NOMO-1 (cell line): ENCODE data around the gene MPP1.

ENCODE experiments used
- DNase-seq, 2 experiments: peaks; one replicate each; lab custom pipeline; 2025; ENCODE audit not compliant: unreplicated experiment in 2 of 2; lab: John Stamatoyannopoulos, UW

MPP1 gene

DNA sequence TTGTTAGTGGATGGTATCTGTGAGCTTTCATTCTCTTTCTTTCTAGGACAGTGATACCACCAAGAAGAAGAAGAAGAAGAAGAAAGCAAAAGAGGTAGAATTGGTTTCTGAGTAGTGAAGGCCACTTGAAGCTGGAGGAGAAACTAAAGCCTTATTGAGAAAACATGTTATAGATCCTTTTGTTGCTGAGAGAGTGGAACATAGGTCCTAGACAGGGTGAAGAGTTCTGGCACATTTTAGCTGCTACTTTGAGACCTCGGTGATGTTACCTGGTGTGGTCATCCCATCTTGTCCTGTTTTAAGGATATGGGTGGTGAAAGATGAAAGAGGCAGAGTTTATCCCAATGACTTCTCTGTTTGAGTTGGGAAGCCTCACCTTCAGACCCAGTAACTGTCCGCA is 28.5 kb downstream of the MPP1 start:
- DNase-seq = no peak

DNA sequence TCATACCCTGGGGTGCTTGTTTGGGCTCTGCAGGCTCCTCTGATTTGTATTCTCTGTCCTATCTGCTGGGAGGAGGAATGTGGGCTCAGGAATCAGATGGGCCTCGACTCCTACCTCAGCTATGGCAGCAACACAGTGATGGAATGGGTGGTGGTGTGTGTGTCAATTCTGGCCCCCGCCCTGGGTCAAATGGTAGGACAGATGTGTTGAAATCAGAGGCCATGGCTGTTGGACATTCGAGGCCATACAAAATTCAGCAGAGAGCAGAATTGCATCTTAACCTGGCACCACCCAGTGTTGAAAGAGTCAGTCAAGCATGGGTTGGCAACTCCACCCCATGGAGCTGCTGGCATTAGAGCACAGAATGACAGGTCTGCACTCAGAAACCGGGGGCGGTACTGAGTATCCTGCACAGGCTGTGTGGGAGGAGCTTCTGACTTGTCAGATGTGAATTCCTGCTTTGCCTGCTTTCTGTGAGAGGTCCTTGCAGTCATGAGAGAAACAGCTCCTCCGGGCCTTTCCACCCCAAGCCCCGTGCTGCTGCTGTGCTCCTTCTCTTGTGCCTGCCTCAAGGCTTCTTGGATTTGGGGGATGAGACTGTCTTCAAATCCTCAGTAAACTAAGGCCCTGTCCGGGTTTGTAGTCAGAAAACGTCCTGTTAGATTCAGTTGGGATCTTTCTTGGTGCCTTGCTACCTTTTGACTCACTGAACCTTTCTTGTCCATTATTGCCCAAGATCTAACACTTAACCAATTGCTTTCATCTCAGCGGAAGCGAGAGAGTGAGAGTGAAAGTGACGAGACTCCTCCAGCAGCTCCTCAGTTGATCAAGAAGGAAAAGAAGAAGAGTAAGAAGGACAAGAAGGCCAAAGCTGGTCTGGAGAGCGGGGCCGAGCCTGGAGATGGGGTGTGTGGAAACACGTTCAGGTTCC is 29.6 kb downstream of the MPP1 start:
- DNase-seq = no peak

DNA sequence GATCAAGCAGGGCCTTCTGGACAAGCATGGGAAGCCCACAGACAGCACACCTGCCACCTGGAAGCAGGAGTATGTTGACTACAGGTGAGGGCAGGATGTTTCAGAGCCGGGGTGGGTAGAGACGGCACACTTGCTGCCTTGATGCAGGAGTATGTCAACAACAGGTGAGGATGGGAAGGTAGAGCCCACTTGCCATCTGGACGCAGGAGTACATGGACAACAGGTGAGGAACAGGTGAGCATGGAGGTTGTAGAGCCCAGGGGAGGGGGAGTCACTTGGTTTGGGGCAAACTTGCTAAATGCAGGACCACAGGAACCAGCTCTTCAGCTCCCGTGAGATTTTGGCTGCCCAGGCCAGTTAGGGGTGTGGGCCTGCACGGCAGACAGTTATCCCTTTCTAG is 30.7 kb downstream of the MPP1 start:
- DNase-seq = no peak

DNA sequence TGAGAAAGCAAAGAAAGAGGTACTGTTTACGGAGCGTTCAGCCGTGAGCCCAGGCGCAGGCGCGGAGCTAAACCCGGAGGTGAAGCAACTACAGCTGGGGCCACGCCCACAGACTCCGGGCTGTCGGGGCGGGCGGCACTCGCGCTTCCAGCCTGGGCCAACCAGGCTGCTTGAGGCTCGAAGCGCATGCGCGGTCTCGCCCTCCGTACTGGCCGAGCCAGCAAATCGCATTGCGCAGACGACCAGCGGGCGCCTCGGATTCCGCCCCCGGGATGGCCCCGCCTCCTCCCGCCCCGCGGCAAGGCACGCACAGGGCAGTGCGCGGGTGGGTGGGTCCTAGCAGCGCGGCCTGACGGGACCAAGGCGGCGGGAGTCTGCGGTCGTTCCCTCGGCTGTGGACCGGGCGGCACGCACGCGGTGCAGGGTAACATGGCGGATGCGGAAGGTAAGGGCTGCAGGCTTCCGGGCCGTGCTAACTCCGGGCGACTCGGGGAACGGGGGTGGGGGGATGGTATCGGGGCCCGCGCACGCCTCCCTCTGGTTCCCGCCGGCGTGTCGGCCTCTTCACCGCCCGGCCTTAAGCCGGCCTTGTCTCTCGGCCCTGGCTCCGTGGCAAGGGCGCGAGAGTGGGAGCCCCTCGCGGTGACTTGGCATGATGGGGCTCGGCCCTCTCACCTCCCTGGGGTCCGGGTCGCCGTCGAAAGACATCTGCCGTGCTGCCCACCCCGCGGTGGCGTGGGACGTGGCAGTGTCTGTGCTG is 42.6 kb downstream of the MPP1 start, which contains the start of gene DKC1:
TSS of gene DKC1 (plus strand) at position 328 of the 760 bp plus-strand sequence. CDS start at position 430, 102 bp downstream.
- peak; percentile 84 to 94 for DNase-seq

DNA sequence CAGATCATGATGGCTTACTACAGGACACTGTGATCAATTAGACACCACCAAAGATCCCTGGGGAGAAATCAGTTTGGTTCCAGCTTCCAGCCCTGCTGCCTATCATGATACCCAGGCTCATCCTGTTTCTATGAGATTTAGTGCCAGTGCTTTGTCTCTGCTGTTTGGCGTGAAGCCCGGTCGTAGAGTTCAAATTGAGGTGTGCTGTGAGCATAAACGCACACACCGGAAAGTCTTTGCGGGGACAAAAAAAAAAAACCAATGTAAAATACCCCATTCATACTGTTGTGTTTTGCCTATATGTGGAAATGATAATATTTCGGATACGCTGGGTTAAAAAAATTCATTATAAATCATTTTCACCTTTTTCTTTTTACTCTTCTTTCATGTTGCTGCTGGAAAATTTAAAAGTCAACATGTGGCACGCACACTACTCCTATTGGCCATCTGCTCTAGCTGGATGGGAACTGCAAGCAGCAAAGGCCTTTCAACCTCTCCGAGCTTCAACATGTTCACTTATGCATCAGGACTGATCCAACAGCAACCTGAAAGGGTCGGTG is 43.2 kb downstream of the MPP1 start:
- DNase-seq = no peak

DNA sequence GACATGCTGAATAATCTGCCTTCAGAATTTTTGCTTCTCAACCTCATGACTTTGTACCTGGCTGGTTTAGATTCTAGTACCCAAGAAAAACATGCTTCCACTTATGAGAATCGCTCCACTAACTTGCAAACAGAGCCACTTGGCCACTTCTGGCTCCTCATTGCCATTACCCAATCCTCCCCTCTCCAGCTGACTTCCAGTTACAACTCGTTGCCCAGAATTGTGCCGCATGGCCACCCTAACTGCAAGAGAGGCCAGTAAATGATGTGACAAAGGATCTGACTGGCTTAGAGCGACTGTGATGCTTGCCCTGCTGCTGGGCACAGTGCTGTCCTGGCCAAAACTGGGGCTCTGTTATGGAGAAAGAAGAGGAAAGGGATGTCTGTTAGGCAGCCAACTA is 46.6 kb downstream of the MPP1 start:
- DNase-seq = no peak

DNA sequence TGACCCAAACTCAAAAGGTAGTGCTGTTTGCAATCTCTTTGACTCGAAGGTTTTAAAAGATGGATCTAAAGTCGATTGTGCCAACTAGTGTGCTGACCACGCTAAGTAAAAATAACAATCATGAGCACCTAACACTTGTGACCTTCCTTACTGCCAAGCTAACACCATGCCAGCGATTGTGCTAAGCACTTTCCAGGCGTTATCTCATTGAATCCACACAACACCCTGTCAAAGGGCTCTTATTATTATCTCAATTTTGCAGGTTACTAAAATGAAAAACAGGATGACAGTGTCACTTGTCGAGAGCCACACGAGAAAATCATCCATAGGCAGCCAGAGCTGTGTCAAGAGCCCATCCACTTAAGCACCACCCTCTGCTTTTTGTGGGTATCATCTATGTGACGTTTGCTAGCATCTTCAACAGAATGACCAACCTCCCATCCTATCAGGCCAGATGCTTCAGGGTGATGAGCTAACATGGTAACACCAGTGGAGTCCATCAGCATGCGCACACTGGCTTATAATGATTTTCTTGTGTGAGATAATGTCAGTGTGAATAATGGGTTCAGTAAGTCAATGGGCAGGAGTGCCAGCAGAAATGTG is 53.5 kb downstream of the MPP1 start:
- DNase-seq = no peak

DNA sequence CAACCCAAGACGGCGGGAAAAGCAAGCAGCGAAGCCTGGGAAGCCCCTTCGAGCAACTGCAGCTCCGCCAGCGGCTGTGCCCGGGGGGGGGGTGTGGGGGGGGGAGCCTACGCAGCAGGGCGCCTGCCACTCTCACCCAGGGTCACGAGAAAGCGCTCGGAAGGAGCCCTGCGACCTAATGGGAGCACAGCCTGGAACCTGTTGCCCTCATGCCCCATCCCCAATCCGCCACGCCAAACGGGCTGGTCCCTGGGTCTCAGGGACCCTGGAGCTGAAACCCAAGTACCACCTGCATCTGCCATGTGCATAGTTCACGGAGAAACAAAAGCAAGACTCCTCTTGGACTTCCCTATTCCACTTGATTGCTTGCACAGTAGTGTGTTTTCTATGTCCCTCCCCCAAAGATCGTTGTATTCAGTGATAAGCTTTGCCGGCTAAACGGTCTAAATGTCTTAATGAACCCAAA is 54.0 kb downstream of the MPP1 start:
- DNase-seq = peak; percentile 21 to 23

DNA sequence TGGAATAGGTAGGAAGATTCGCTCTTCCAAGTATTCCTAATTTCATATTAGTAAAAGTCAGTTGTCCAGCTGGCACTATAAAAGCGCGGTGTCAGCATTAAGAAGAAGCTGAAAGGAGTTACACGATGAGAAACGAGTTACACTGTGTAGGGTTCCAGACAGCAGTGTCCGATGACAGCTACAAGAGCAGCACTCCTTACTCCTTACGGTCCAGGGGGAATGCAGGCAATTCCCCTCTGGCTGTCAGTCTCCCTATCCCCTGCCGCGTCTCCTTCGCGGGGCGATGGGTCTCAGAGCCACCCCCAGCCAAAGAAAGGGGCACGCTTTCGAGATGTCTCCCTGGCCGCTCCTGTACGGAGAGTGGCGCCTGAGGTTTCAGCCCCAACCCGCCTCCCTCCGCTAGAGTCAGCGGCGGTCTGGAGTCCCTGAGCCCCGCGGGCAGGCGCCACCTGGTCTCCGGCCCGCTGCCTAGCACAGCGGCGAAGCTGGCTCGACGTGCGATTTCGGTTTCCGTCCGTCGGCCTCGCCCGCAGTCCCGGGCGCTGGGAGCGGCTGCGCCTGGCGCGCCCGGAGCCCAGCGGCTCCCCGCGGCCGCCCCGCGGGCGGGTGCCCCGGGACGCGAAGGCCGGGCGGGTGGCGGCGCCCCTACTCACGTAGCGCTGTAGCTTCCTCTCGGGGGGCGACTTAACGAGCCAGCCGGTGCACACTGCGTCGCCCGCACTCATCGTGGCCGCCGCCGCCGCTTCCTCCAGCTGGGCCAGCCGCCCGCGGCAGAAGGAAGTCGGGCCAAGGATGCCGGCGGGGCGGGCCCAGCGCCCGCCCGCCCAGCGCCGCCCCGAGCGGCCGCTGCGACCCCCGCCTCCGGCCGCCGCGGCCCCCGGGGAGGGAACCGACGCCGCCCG is 54.7 kb downstream of the MPP1 start, which contains the start of gene GAB3:
TSS of gene GAB3 (minus strand) at position 777 of the 902 bp plus-strand sequence. CDS start at position 725, 52 bp downstream.
- DNase-seq = peak; percentile 11 to 39

DNA sequence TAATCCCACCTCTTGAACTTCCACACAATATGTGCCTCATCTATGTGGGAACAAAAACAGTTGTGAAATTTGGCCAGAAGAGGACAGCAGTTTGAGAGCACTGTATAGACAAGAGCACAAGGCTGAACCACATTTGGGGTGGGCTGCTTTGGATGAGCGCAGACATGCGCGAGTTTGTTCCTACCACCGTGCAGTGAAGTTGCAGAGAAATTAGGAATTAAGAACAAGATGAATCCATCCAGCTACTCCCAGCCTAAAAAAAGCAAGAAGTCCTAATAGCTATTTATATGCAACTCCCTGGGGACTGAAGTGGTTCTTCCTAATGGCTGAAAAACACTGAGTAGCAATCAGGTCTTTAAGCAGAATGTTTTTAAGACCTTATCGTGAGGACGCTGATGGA is 55.4 kb downstream of the MPP1 start:
- DNase-seq = no peak

DNA sequence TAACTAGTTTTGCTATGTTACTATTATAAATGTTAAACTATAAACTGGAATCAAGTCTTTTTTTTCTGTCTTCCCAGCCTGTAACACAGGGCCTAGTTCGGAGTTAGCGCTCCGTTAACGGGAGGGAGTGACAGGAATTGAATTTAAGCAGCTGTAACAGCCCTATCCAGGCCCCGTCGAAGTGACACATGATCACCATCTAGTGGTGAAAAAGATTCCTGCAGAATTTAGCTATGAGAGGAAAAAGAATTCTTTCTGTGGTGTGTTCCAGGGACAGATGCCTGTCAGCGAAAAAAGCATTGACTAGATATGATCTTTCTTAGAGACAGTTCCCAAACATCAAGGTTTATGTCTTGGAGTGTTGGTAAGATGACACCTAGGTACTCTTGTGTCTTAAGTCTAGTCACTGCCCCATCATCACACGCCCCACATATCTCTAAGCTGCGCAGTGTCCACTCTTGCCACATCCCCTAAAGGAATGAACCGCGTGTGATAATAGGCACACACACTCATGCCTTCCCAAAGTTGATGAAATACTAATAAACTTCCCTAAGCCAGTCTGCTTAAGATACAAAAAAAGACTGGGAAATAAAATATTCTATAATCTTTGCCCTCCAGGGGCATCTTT is 56.5 kb downstream of the MPP1 start:
- peak; percentile 22 to 59 for DNase-seq

DNA sequence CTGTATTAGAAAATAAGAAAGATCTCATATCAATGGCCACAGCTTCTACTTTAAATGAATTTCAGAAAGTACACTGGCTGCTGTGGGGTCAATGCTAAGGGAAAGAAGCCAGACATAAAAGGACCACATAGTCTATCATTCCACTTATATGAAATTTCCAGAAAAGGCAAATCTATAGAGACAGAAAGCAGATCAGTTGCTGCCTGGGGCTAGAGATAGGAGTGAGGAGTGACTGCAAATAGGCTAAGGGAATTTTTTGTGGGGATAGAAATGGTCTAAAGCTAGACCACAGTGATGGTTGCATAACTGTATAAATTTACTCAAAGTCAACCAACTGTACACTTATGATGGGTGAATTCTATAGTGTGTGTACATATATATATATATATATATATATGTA is 62.7 kb downstream of the MPP1 start:
- DNase-seq = no peak

DNA sequence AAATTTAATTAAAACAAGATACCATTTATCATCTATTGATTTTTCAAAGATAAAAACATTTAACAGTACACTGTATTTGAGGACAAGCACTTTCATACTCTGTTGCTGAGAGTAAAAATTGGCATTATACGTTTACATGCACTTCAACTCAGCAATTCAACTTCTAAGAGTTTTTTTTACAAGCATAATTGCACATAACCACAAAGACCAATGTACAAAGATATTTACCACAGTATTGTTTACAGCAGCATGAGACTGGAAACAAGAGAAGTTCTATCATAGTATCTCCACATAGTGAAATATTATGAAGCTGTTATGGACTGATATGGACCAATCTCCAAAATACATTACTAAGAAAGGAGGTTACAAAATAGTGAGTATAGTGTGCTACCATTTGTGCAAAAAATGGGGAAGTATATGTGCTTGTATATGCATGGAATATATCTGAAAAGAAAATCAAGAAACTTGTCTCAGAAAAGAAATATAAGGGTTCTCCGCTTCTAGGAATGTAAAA is 65.3 kb downstream of the MPP1 start:
- peak; percentile 23 to 25 for DNase-seq

DNA sequence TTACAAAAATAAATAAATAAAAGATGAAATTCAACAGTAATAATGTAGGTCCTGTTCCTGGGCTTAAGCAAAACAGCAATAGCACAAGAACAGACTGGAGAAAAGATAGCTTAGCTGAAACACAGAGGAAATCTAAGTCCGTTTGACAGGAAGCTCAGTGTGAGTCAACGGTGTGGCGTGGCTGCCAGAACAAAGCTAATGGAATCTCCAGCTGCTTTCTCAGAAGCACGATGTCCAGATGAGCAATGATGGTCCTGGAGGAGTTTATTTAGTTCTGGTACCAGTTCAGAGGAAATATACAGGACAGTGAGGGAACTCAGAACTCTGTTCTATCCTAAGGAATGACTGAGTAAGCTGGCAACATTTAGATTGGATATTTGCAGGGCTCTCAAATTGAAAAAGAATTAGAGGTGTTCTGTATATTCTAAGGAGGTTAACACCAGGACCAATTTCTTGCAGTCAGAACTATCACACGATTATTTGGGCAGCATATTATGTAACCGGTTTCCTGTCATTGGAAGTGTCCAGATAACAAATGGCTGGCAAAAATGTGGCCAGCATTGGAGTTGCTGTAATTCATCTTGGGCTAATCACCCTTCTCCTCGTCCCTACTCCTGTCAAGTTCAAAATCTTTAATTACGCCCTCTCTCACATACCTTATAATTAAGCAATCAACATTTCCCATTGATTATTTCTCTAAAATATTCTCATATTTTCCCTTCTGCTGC is 67.1 kb downstream of the MPP1 start:
- peak in 1 of 2 experiments; percentile 46 for DNase-seq

DNA sequence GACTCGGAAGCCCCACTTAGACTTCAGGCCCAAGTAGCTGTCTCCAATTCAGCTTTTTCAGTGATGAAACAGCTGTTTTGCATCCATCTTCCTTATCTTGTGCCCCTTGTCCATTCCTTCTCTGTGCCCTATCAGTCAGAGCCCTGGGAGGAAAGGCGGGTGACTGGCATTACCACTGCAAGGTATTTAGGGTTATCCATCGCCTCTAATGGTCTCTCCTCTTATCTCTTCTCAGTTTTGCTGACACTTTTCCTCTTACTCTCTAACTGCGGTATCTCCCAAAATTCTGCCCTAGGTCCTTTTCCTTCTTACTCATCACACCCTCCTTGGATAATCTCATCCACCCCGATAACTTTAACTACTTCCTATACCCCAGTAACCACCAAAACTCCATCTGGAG is 68.1 kb downstream of the MPP1 start:
- DNase-seq = no peak

DNA sequence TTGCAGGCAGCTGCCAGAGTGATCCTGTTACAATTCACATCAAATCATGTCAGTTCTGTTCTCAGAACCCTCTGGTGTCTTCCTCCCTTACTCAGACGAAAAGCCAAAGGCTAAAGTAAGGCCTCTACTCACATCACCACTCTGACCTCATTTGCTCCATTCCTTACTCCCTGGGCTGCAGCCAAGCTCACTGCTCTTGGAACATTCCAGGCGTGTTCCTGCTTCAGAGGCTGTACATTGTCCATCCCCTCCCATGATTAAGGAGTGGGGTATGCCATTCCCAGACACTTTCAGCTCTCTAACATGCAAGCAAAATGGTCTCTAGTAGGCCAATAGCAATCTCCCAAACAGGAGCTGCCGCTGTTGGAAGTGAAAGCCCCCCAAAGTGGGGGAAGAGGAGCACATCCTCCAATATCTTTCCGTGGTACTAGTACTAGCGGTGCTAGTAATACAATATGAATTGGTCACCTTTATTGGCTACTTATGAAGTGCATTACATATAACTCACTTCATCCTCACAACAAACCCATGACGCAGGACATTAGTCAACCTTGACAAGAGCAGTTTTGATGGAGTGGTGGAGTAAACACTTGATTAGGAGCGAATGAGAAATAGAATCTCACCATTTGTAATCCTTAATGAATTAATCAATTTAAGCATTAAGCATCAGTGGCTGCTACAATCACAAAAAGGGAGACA is 69.4 kb downstream of the MPP1 start:
- no peak for DNase-seq

DNA sequence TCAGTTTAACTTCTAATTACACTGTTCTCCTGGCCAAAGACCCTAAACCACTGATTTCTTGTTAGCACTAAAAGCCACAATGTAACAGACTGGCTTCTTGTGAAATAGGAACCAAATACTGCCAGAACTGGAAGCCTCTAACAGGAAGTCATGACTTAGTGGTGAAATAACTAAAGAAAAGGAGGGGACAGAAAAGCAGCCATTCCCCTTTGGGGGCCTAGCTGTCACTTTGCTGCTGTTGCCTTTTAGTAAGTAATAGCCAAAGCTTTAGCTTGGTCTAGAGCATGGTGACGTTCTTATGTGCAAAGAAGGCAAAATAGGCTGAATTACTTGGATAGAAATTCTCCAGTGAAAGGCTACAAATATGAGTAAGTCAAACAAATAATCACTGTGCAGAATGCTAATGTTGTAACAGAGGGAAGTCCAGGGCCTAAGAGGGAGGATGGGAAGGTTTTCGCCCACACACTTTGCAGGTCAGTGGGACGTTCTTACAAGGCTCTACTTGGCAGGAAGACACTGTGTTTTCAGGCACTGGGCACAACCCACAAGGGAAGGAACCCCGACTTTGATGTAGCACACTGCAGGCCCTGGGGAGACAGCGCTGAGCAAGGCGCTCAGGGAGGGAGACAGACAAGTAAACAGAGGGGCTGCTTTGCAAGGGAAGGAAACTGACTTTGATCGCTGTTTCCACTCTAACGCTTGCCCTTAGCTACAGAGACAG is 71.1 kb downstream of the MPP1 start:
- DNase-seq = peak; percentile 69 to 84
